HCT116 (cell line): ENCODE data around the gene GNA12.

Experiments
- CEBPB ChIP-seq: IDR thresholded peaks from 2 replicates; pipeline ENCODE4 v1.6.1; 2012; ENCODE audit warnings: low read depth
- EZH2 ChIP-seq: fragments of 200-600 bp; sonication (generic); IDR thresholded peaks from 2 replicates; pipeline ENCODE4 v1.6.1; 2017; ENCODE audit warnings: antibody characterized with exemption, mixed run types
- RAD21 ChIP-seq: IDR thresholded peaks from 2 replicates; pipeline ENCODE4 v1.6.1; 2012; ENCODE audit warnings: low read depth, mild to moderate bottlenecking
- SIN3A ChIP-seq: IDR thresholded peaks from 2 replicates; pipeline ENCODE4 v1.6.1; 2012; ENCODE audit warnings: low read depth
- ZBTB33 ChIP-seq: IDR thresholded peaks from 2 replicates; pipeline ENCODE4 v1.6.1; 2011; ENCODE audit warnings: mild to moderate bottlenecking, low read length, moderate library complexity; ENCODE audit not compliant: insufficient replicate concordance; ENCODE audit errors: extremely low read depth
- TF ChIP-seq, protein P1 (sequence below), 3 experiments: fragments of 200-600 bp in 1 of 3; sonication (generic) in 1 of 3; IDR thresholded peaks in 2 of 3; conservative IDR thresholded peaks in 1 of 3; 2 replicates each; pipeline ENCODE4 v1.5.1; 2012 to 2017; ENCODE audit warnings: low read depth in 2 of 3, low read length in 2 of 3, antibody characterized with exemption in 1 of 3, borderline replicate concordance in 1 of 3, control low read depth in 1 of 3, mild to moderate bottlenecking in 1 of 3, mixed read lengths in 1 of 3, mixed run types in 1 of 3, moderate library complexity in 1 of 3; ENCODE audit not compliant: insufficient read depth in 1 of 3
- TF ChIP-seq, protein P2 (sequence below): IDR thresholded peaks from 2 replicates; pipeline ENCODE4 v1.6.1; 2012; ENCODE audit warnings: low read depth

GRCh38 chr7:2818121-2818520, 26.0 kb downstream of the GNA12 start:
- TF ChIP-seq RAD21 (no peak), EZH2 (no peak), ZBTB33 (no peak), SIN3A (no peak), CEBPB (no peak)
- TF ChIP-seq, protein P1, sequence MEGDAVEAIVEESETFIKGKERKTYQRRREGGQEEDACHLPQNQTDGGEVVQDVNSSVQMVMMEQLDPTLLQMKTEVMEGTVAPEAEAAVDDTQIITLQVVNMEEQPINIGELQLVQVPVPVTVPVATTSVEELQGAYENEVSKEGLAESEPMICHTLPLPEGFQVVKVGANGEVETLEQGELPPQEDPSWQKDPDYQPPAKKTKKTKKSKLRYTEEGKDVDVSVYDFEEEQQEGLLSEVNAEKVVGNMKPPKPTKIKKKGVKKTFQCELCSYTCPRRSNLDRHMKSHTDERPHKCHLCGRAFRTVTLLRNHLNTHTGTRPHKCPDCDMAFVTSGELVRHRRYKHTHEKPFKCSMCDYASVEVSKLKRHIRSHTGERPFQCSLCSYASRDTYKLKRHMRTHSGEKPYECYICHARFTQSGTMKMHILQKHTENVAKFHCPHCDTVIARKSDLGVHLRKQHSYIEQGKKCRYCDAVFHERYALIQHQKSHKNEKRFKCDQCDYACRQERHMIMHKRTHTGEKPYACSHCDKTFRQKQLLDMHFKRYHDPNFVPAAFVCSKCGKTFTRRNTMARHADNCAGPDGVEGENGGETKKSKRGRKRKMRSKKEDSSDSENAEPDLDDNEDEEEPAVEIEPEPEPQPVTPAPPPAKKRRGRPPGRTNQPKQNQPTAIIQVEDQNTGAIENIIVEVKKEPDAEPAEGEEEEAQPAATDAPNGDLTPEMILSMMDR (IDR thresholded peaks at IDR 0.05 in 2 of 3, conservative IDR thresholded peaks at IDR 0.05 in 1 of 3; ENCODE audit: borderline replicate concordance in 1 of 3, insufficient read depth in 1 of 3, low read depth in 2 of 3, low read length in 2 of 3): no peak
- TF ChIP-seq, protein P2, sequence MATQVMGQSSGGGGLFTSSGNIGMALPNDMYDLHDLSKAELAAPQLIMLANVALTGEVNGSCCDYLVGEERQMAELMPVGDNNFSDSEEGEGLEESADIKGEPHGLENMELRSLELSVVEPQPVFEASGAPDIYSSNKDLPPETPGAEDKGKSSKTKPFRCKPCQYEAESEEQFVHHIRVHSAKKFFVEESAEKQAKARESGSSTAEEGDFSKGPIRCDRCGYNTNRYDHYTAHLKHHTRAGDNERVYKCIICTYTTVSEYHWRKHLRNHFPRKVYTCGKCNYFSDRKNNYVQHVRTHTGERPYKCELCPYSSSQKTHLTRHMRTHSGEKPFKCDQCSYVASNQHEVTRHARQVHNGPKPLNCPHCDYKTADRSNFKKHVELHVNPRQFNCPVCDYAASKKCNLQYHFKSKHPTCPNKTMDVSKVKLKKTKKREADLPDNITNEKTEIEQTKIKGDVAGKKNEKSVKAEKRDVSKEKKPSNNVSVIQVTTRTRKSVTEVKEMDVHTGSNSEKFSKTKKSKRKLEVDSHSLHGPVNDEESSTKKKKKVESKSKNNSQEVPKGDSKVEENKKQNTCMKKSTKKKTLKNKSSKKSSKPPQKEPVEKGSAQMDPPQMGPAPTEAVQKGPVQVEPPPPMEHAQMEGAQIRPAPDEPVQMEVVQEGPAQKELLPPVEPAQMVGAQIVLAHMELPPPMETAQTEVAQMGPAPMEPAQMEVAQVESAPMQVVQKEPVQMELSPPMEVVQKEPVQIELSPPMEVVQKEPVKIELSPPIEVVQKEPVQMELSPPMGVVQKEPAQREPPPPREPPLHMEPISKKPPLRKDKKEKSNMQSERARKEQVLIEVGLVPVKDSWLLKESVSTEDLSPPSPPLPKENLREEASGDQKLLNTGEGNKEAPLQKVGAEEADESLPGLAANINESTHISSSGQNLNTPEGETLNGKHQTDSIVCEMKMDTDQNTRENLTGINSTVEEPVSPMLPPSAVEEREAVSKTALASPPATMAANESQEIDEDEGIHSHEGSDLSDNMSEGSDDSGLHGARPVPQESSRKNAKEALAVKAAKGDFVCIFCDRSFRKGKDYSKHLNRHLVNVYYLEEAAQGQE: no peak
